Measurements from ENCODE around the gene TMEM123. TPM values are rescaled to one million over a fixed set of nuclear protein-coding genes. Genes with fewer than 3 reads are reported as not detected.

TMEM123 gene
- polyA plus RNA-seq, 3 donors, result 68.7 to 368 (median 263) TPM

- Histone ChIP-seq H2AFZ (ENCODE audit: insufficient read depth, low read depth, low read length, poor library complexity, severe bottlenecking) (no peak overlapping the region), H3K27ac (ENCODE audit: low read depth in 1 of 2, low read length in 2 of 2) (no peak overlapping the region), H3K9ac (ENCODE audit: insufficient read depth, low read length, poor library complexity, severe bottlenecking) (no peak overlapping the region), H3K27me3 (ENCODE audit: control insufficient read depth in 2 of 2, insufficient read depth in 2 of 2, low read length in 2 of 2) (no peaks in the 10 kb centered on the region), H3K4me1 (ENCODE audit: control insufficient read depth in 1 of 2, insufficient read depth in 2 of 2, low read length in 2 of 2) (no peaks in the 10 kb centered on the region), H3K36me3 (replicated peaks in 1 of 2; ENCODE audit: control insufficient read depth in 1 of 2, insufficient read depth in 2 of 2, low read length in 2 of 2) (no peaks in the 10 kb centered on the region), H3K79me2 (ENCODE audit: insufficient read depth, low read length) (no peaks in the 10 kb centered on the region), H3K4me2 (replicated peaks; ENCODE audit: extremely low read depth, low read length, poor library complexity, severe bottlenecking) (no peak overlapping the region), H3K9me3 (replicated peaks in 1 of 2; ENCODE audit: control insufficient read depth in 1 of 2, insufficient read depth in 1 of 2, low read length in 2 of 2) (no peaks in the 10 kb centered on the region), H4K20me1 (ENCODE audit: insufficient read depth, low read length) (no peaks in the 10 kb centered on the region), H3K4me3 (replicated peaks in 1 of 3; ENCODE audit: low read depth in 2 of 3, low read length in 3 of 3) (no peak overlapping the region)
- DNase-seq, result peak in 1 of 3 donors; percentile 39
- H3K9me3 Mint-ChIP-seq, result no peaks in the 10 kb centered on the region
- H3K4me3 Mint-ChIP-seq, result no peak overlapping the region
- TF ChIP-seq CTCF (IDR thresholded peaks at IDR 0.05), result no peak
- WGBS (ENCODE audit: insufficient coverage), result no CpG with 5 or more reads among the region's 1 CpG
- intact Hi-C loops (cut with micrococcal nuclease), result no loop called here
- peaks cover 0 to 2% (median 0%) of the 10 kb centered on the region in 3 donors for H3K27me3 Mint-ChIP-seq (ENCODE audit: low read depth in 3 of 3)
- no peak overlapping the region for H3K27ac Mint-ChIP-seq
- peaks cover 4% of the 10 kb centered on the region for H3K4me1 Mint-ChIP-seq
- no peaks in the 10 kb centered on the region for H3K36me3 Mint-ChIP-seq
Measured at GRCh38 chr11:102476069-102476468, 23.5 kb upstream of the TMEM123 start.

DNA sequence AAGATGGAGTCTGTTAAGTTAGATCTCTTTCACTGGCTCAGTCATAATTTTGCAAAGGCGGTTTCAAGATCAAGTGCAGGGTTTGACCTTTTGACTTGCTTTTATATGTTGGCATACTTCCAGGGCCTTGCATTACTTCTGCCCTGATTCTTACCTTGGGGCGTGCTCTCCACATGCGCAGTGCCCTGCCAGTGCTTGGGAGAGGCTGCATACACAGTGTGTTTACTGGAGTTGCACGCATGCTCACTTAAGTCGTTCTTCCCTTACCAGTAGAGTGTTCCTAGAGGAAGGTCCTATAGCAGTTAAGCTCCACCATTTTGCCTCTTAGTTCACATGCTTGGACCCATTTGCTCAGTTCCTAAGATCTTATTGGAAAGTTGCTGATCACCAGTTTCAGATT is 21.0 kb upstream of the TMEM123 start:
- Histone ChIP-seq H2AFZ (ENCODE audit: insufficient read depth, low read depth, low read length, poor library complexity, severe bottlenecking) (no peak overlapping the region), H3K9ac (ENCODE audit: insufficient read depth, low read length, poor library complexity, severe bottlenecking) (no peak overlapping the region), H3K36me3 (replicated peaks in 1 of 2; ENCODE audit: control insufficient read depth in 1 of 2, insufficient read depth in 2 of 2, low read length in 2 of 2) (no peaks in the 10 kb centered on the region), H3K79me2 (ENCODE audit: insufficient read depth, low read length) (no peaks in the 10 kb centered on the region), H3K27ac (ENCODE audit: low read depth in 1 of 2, low read length in 2 of 2) (no peak overlapping the region), H3K9me3 (replicated peaks in 1 of 2; ENCODE audit: control insufficient read depth in 1 of 2, insufficient read depth in 1 of 2, low read length in 2 of 2) (no peaks in the 10 kb centered on the region), H4K20me1 (ENCODE audit: insufficient read depth, low read length) (no peaks in the 10 kb centered on the region), H3K4me2 (replicated peaks; ENCODE audit: extremely low read depth, low read length, poor library complexity, severe bottlenecking) (no peak overlapping the region), H3K4me3 (replicated peaks in 1 of 3; ENCODE audit: low read depth in 2 of 3, low read length in 3 of 3) (no peak overlapping the region), H3K4me1 (ENCODE audit: control insufficient read depth in 1 of 2, insufficient read depth in 2 of 2, low read length in 2 of 2) (peaks cover 5 to 11% of the 10 kb centered on the region in 2 donors), H3K27me3 (ENCODE audit: control insufficient read depth in 2 of 2, insufficient read depth in 2 of 2, low read length in 2 of 2) (no peaks in the 10 kb centered on the region)
- Mint-ChIP-seq H3K4me1 (peaks cover 20% of the 10 kb centered on the region), H3K27me3 (ENCODE audit: low read depth in 3 of 3) (peaks cover 0 to 5% (median 0%) of the 10 kb centered on the region in 3 donors), H3K9me3 (no peaks in the 10 kb centered on the region), H3K36me3 (no peaks in the 10 kb centered on the region), H3K27ac (peak overlapping the region in 1 of 7 donors; percentile 64), H3K4me3 (no peak overlapping the region)
- 100% methylated on average over 2 of the region's 5 CpGs for WGBS (ENCODE audit: insufficient coverage)
- intact Hi-C loops (cut with micrococcal nuclease), result no loop called here
- no peak for DNase-seq
- no peak for TF ChIP-seq CTCF (IDR thresholded peaks at IDR 0.05)

Measured in CD14-positive monocyte (primary cell).